Stomach (tissue), 19 donors: Measurements from ENCODE around the gene MX2. TPM values are rescaled to one million over a fixed set of nuclear protein-coding genes. Genes with fewer than 3 reads are reported as not detected.
"Not testable (repeated sequence)": the region's sequence is repeated elsewhere in the genome, so short reads cannot be mapped to it uniquely, and the experiment has no call there.

ENCODE experiments used
- DNase-seq, 2 donors: peaks; one replicate each; pipeline versions ENCODE4 v3.0.0 to v3.0.0-alpha.2; 2013 to 2019
- H3K27ac ChIP-seq, 5 donors: fragments of 200-600 bp in 4 of 5; sonication (generic) in 4 of 5; one replicate each; pipeline ENCODE4 v1.5.1; 2013 to 2019; ENCODE audit warnings: mild to moderate bottlenecking in 1 of 5, moderate library complexity in 1 of 5
- H3K27me3 ChIP-seq, 3 donors: fragments of 200-600 bp; sonication (generic); one replicate each; pipeline ENCODE4 v1.5.1; 2017 to 2019; ENCODE audit warnings: mixed run types in 1 of 3
- H3K36me3 ChIP-seq, 4 donors: fragments of 200-600 bp; sonication (generic); 1 replicate in 3 of 4; 2 replicates in 1 of 4; pipeline ENCODE4 v1.5.1; 2016 to 2019
- H3K4me1 ChIP-seq, 4 donors: fragments of 200-600 bp; sonication (generic); one replicate each; pipeline ENCODE4 v1.5.1; 2016 to 2019
- H3K4me3 ChIP-seq, 4 donors: fragments of 200-600 bp; sonication (generic) in 3 of 4; one replicate each; pipeline ENCODE4 v1.5.1; 2016 to 2019; ENCODE audit warnings: mild to moderate bottlenecking in 1 of 4
- H3K9me3 ChIP-seq, 4 donors: fragments of 200-600 bp; sonication (generic); one replicate each; pipeline ENCODE4 v1.5.1; 2016 to 2019
- CTCF ChIP-seq, 7 experiments: fragments of 450-650 bp in 4 of 7; fragments of 200-600 bp in 3 of 7; sonication (generic) in 3 of 7; IDR thresholded peaks; one replicate each; pipeline ENCODE4 v1.5.1; 2016 to 2019; ENCODE audit warnings: antibody characterized with exemption in 7 of 7, control low read depth in 2 of 7, mild to moderate bottlenecking in 1 of 7
- EP300 ChIP-seq: sonication (generic); formaldehyde crosslinking; IDR thresholded peaks from one replicate; pipeline ENCODE4 v1.6.1; 2017; ENCODE audit warnings: antibody characterized with exemption
- POLR2A ChIP-seq, 4 donors: fragments of 450-650 bp; IDR thresholded peaks; one replicate each; pipeline ENCODE4 v1.6.1; 2016; ENCODE audit warnings: antibody characterized with exemption in 4 of 4, control low read depth in 2 of 4, mild to moderate bottlenecking in 1 of 4, moderate library complexity in 1 of 4
- POLR2AphosphoS5 ChIP-seq, 3 donors: sonication (generic); formaldehyde crosslinking; IDR thresholded peaks; one replicate each; pipeline ENCODE4 v1.6.1; 2016; ENCODE audit warnings: antibody characterized with exemption in 3 of 3
- WGBS, 5 donors: extraction: QIAGEN DNeasy Blood & Tissue Kit in 3 of 5; methylation state at CpG; one replicate each; pipeline versions ENCODE4 v1.1.5 to v1.1.7; 2013 to 2018; 5-methylcytosine and 5-hydroxymethylcytosine counted together
- intact Hi-C: fragments of 100-400 bp; cut with DNase I; formaldehyde crosslinking; loops from one replicate; pipeline ENCODE4 v1.15.1; 2023; ENCODE audit warnings: low total_unique reads
- long read RNA-seq, 10 donors: transcript quantifications; one replicate each; lab custom pipeline, GENCODE V29; 2026
- polyA plus RNA-seq, 3 donors: library from polyadenylated mRNA; stranded (reverse); fragments of 200-250 nt; gene quantifications; one replicate each; pipeline ENCODE4 v1.2.3, GENCODE V29; 2013
- total RNA-seq, 5 donors: library from RNA; depleted of rRNA; stranded (reverse); fragments of >200 nt; gene quantifications; one replicate each; pipeline versions ENCODE4 v1.1.0 to v1.2.3, GENCODE V29; 2014 to 2016
- donor health status: healthy with polysubstance abuse.
- donor health status: Bipolar disorder and iron deficiency.
- donor health status: healthy.

The MX2 gene
- total RNA-seq = 10 to 100 TPM in 4 of 5 donors, 1 to 10 TPM in 1; 8.7 to 85.8 (median 51.6) TPM
- 10 to 100 TPM in 1 of 3 donors, 1 to 10 TPM in 2; 5.0 to 22.8 (median 5.3) TPM for polyA plus RNA-seq
- long read RNA-seq, donor 1, partial matches to known transcripts = 0 of 1 reads
- long read RNA-seq, donor 1, other reads (novel, unspliced or antisense) = 0 of 1 reads
- long read RNA-seq, donor 2, partial matches to known transcripts = 0 of 1 reads
- long read RNA-seq, donor 2, other reads (novel, unspliced or antisense) = 0 of 1 reads
- long read RNA-seq, donor 3 = 0 reads
- long read RNA-seq, donor 4 = 0 reads
- long read RNA-seq, donor 5 = 0 reads
- long read RNA-seq, donor 6 = 0 reads
- long read RNA-seq, donor 7 = 0 reads
- long read RNA-seq, donor 8 = 0 reads
- long read RNA-seq, donor 9 = 0 reads
- long read RNA-seq, donor 10 = 0 reads

GRCh38 chr21:41361786-41362604 is at the start of gene MX2:
TSS of gene MX2 (plus strand) at chr21:41362027. CDS start at chr21:41376907, 14,880 bp downstream.
- peak within 1 kb of the TSS; percentile 29 to 43 (median 32) for H3K4me3 ChIP-seq
- intact Hi-C loops = loop anchor here (10.0 kb wide), 1 partner anchor 77 kb away; no protein-coding TSS in a partner anchor

DNA sequence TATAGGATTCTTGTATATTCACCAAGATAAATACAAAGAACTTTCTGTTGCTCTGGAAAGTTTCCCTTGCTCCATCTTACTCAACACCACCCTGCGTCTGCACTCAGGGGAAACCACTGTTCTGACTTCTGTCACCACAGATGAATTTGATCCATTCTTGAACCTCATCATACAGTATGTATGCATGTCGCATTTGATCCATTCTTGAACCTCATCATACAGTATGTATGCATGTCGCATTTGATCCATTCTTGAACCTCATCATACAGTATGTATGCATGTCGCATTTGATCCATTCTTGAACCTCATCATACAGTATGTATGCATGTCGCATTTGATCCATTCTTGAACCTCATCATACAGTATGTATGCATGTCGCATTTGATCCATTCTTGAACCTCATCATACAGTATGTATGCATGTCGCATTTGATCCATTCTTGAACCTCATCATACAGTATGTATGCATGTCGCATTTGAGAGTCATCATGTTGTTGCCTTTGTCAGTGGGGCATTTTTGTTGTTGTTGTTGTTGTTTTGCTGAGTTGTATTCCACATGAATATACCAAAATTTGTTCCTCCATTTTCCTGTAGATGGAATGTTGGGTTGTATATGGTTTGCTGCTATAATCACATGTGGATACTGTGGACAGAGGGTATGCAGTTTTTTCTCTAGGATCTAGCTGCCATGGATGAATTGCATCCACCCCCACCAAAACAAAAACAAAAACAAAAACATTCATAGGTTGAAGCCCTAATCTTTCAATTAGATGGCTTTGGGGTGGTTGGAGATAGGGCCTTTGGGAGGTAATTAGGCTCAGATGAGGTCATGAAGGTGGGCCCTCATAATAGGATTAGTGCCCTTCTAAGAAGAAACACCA is 48.3 kb upstream of the MX2 start:
- H3K4me3 ChIP-seq, H3K36me3 ChIP-seq, H3K9me3 ChIP-seq, intact Hi-C loops, H3K27ac ChIP-seq, DNase-seq: not testable (repeated sequence)
- H3K27me3 ChIP-seq = peaks cover 0 to 30% (median 15%) of the 10 kb centered on the region in 3 donors
- peaks cover 13 to 16% (median 15%) of the 10 kb centered on the region in 4 donors for H3K4me1 ChIP-seq
- WGBS, 5 donors = 94 to 96% (median 95%) methylated on average over 4 to 5 of the region's 8 CpGs

More at GRCh38 chr21:41361786-41362604, at the start of gene MX2:
- Histone ChIP-seq H3K4me1 (peaks cover 13 to 70% (median 36%) of the 10 kb centered on the region in 4 donors), H3K9me3 (no peaks in the 10 kb centered on the region), H3K36me3 (no peaks in the 10 kb centered on the region), H3K27ac (peak within 1 kb of the TSS; percentile 78 to 92 (median 84)), H3K27me3 (no peaks in the 10 kb centered on the region)
- peak; percentile 66 to 92 for DNase-seq
- peak in 2 of 3 donors; percentile 75 to 83 for TF ChIP-seq POLR2AphosphoS5 (IDR thresholded peaks at IDR 0.05)
- TF ChIP-seq CTCF (IDR thresholded peaks at IDR 0.05) = no peak
- peak in 1 of 4 donors; percentile 4 for TF ChIP-seq POLR2A (IDR thresholded peaks at IDR 0.05)
- 17 to 28% (median 19%) methylated on average over 24 of the region's 24 CpGs for WGBS, 5 donors

- peaks cover 0 to 25% (median 15%) of the 10 kb centered on the region in 3 donors for H3K27me3 ChIP-seq
- 84 to 95% (median 88%) methylated on average over 6 of the region's 6 CpGs for WGBS, 5 donors
- no peak for DNase-seq
- TF ChIP-seq EP300 (no peak), CTCF (IDR thresholded peaks at IDR 0.05) (no peak), POLR2AphosphoS5 (IDR thresholded peaks at IDR 0.05) (no peak), POLR2A (IDR thresholded peaks at IDR 0.05) (no peak)
- peaks cover 16 to 22% (median 17%) of the 10 kb centered on the region in 4 donors for H3K4me1 ChIP-seq
- H3K27ac ChIP-seq = peak overlapping the region in 4 of 5 donors; percentile 82 to 88 (median 87)
- no peaks in the 10 kb centered on the region for H3K9me3 ChIP-seq
- H3K4me3 ChIP-seq = peak overlapping the region in 3 of 4 donors; percentile 43 to 59 (median 55)
- intact Hi-C loops = no loop called here
- no peaks in the 10 kb centered on the region for H3K36me3 ChIP-seq
Measured at GRCh38 chr21:41315726-41316125, 46.1 kb upstream of the MX2 start.

- WGBS, 5 donors = 4 to 8% (median 6%) methylated on average over 23 to 55 of the region's 55 CpGs
- peak within 1 kb of the TSS; percentile 75 to 88 (median 86) for H3K27ac ChIP-seq
- H3K4me3 ChIP-seq = peak within 1 kb of the TSS; percentile 43 to 59 (median 51)
- peaks cover 23 to 27% (median 23%) of the 10 kb centered on the region in 4 donors for H3K4me1 ChIP-seq
- intact Hi-C loops = no loop called here
- no peaks in the 10 kb centered on the region for H3K36me3 ChIP-seq
- peaks cover 0 to 25% (median 15%) of the 10 kb centered on the region in 3 donors for H3K27me3 ChIP-seq
- TF ChIP-seq POLR2A (IDR thresholded peaks at IDR 0.05) = peak in 1 of 4 donors; percentile 36
- TF ChIP-seq POLR2AphosphoS5 (IDR thresholded peaks at IDR 0.05) = peak in 1 of 3 donors; percentile 77
- TF ChIP-seq EP300 = no peak
- TF ChIP-seq CTCF (IDR thresholded peaks at IDR 0.05) = no peak
- H3K9me3 ChIP-seq = no peaks in the 10 kb centered on the region
- DNase-seq = peak; percentile 84 to 88
Measured at GRCh38 chr21:41316200-41317062, 45.4 kb upstream of the MX2 start, which contains the start of gene FAM3B. TSS of gene FAM3B (plus strand) at chr21:41316801. CDS start at chr21:41316880, 79 bp downstream.
